Breast epithelium (tissue), 3 donors: ENCODE results near the gene AAMP.

ENCODE experiments used
- POLR2A ChIP-seq: fragments of 450-650 bp; IDR thresholded peaks from one replicate; pipeline ENCODE4 v1.6.1; 2016; ENCODE audit warnings: antibody characterized with exemption, mild to moderate bottlenecking, moderate library complexity
- TF ChIP-seq, protein P1 (sequence below), 3 donors: fragments of 450-650 bp; IDR thresholded peaks; one replicate each; pipeline ENCODE4 v1.5.1; 2016 to 2017; ENCODE audit warnings: antibody characterized with exemption in 3 of 3, mild to moderate bottlenecking in 3 of 3, moderate library complexity in 3 of 3

DNA sequence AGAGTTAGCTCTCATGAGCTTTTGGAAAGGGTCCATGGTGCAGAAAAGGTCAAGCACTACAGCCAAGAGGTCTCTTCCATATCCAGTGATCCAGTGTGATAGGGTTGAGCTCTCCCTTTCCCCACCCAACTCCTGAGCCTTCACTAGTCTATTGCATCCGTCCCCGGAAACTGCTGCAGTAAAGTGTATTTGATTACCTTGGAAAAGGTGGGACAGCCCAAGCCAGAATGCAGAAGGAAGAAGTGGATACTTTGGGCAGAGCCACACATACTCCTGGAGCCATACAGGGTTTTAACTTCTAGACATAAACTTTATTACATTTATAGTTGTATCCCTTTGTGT, 3.9 kb upstream of the AAMP start:
- TF ChIP-seq, protein P1, sequence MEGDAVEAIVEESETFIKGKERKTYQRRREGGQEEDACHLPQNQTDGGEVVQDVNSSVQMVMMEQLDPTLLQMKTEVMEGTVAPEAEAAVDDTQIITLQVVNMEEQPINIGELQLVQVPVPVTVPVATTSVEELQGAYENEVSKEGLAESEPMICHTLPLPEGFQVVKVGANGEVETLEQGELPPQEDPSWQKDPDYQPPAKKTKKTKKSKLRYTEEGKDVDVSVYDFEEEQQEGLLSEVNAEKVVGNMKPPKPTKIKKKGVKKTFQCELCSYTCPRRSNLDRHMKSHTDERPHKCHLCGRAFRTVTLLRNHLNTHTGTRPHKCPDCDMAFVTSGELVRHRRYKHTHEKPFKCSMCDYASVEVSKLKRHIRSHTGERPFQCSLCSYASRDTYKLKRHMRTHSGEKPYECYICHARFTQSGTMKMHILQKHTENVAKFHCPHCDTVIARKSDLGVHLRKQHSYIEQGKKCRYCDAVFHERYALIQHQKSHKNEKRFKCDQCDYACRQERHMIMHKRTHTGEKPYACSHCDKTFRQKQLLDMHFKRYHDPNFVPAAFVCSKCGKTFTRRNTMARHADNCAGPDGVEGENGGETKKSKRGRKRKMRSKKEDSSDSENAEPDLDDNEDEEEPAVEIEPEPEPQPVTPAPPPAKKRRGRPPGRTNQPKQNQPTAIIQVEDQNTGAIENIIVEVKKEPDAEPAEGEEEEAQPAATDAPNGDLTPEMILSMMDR (IDR thresholded peaks at IDR 0.05) = no peak
- no peak for TF ChIP-seq POLR2A
